ENCODE results near the gene NCKAP5.

DNA sequence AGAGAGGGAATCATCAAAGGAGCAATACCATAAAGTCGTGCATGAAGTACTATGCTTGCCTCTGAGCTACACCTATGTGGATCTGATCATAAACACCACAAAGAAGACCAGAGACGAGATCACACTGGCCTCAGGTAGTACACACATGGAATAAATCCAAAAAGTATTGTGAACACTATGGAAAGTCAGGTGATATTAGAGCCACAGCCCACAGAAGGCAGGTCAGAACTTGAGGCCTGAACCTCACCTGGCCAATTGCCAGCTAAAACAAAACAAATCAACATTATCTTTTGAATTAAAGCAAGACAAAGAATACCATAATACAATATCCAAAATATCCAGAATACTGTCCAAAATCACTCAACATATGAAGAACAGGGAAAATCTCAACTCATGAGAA is 371.1 kb downstream of the NCKAP5 start:
- TF ChIP-seq BHLHE40 (IDR thresholded peaks at IDR 0.05; ENCODE audit: borderline replicate concordance) = no peak
- no peak for TF ChIP-seq TARDBP (IDR thresholded peaks at IDR 0.05)
- no peak for TF ChIP-seq FOXM1 (IDR thresholded peaks at IDR 0.05; ENCODE audit: borderline replicate concordance)
- no peak for TF ChIP-seq FOXA1 (IDR thresholded peaks at IDR 0.05)
- no peak for TF ChIP-seq LEF1 (IDR thresholded peaks at IDR 0.05; ENCODE audit: borderline replicate concordance)
- no peak for TF ChIP-seq SP1 (IDR thresholded peaks at IDR 0.05)
- no peak for TF ChIP-seq ELF4 (IDR thresholded peaks at IDR 0.05)
- no peak for TF ChIP-seq L3MBTL2 (conservative IDR thresholded peaks at IDR 0.05)
- no peak for TF ChIP-seq FOXK2 (IDR thresholded peaks at IDR 0.05)
- no peak for TF ChIP-seq SUZ12 (IDR thresholded peaks at IDR 0.05)
- no peak for TF ChIP-seq NFRKB (IDR thresholded peaks at IDR 0.05)

All from HEK293T (cell line).